Mesenchymal stem cell (in vitro differentiated cells and primary cell): ENCODE data around the gene INVS.
A peak's percentile ranks its signal among the peaks of the same experiment; 100 is the strongest.

Experiments
- DNase-seq: peaks from one replicate; pipeline ENCODE4 v3.0.0-alpha.2; 2013
- H2AFZ ChIP-seq: one replicate; pipeline ENCODE4 v1.6.1; 2013; ENCODE audit warnings: low read depth, mild to moderate bottlenecking, control low read depth, inconsistent platforms, low read length, moderate library complexity
- H2AK5ac ChIP-seq: 2 replicates; pipeline ENCODE4 v1.6.1; 2013; ENCODE audit warnings: low read length, moderate library complexity, mild to moderate bottlenecking, inconsistent platforms; ENCODE audit not compliant: severe bottlenecking
- H2BK120ac ChIP-seq: one replicate; pipeline ENCODE4 v1.6.1; 2013; ENCODE audit warnings: low read depth, mild to moderate bottlenecking, inconsistent platforms, low read length, moderate library complexity
- H2BK12ac ChIP-seq, 2 experiments: one replicate each; pipeline ENCODE4 v1.6.1; 2013; ENCODE audit warnings: inconsistent platforms in 2 of 2, low read length in 2 of 2, mild to moderate bottlenecking in 2 of 2, moderate library complexity in 2 of 2, control low read depth in 1 of 2
- H2BK15ac ChIP-seq: one replicate; pipeline ENCODE4 v1.6.1; 2013; ENCODE audit warnings: mild to moderate bottlenecking, low read depth, inconsistent platforms; ENCODE audit not compliant: poor library complexity, severe bottlenecking
- H2BK5ac ChIP-seq: 2 replicates; pipeline ENCODE4 v1.6.1; 2013; ENCODE audit warnings: low read depth, mild to moderate bottlenecking, low read length, control low read depth, inconsistent platforms; ENCODE audit not compliant: poor library complexity, severe bottlenecking
- H3K14ac ChIP-seq, 2 experiments: one replicate each; pipeline ENCODE4 v1.6.1; 2013; ENCODE audit warnings: inconsistent platforms in 2 of 2, low read length in 2 of 2, control low read depth in 1 of 2, mild to moderate bottlenecking in 1 of 2, moderate library complexity in 1 of 2
- H3K18ac ChIP-seq, 2 experiments: one replicate each; pipeline ENCODE4 v1.6.1; 2013; ENCODE audit warnings: inconsistent platforms in 2 of 2, low read length in 2 of 2, control low read depth in 1 of 2, low read depth in 1 of 2, mild to moderate bottlenecking in 1 of 2
- H3K23ac ChIP-seq, 2 experiments: one replicate each; pipeline ENCODE4 v1.6.1; 2013; ENCODE audit warnings: inconsistent platforms in 2 of 2, low read length in 2 of 2, mild to moderate bottlenecking in 2 of 2, moderate library complexity in 2 of 2, control low read depth in 1 of 2
- H3K27ac ChIP-seq: 2 replicates; pipeline ENCODE4 v1.5.1; 2013; ENCODE audit warnings: mild to moderate bottlenecking, moderate library complexity, low read length, control low read depth, inconsistent platforms; ENCODE audit not compliant: poor library complexity, severe bottlenecking
- H3K27me3 ChIP-seq, 2 experiments: 2 replicates each; pipeline versions ENCODE4 v1.6.1 to v1.7.0; 2013; ENCODE audit warnings: low read length in 2 of 2, mild to moderate bottlenecking in 2 of 2, moderate library complexity in 2 of 2, control low read depth in 1 of 2, inconsistent platforms in 1 of 2; ENCODE audit not compliant: control insufficient read depth in 1 of 2, insufficient read depth in 1 of 2
- H3K36me3 ChIP-seq, 2 experiments: 2 replicates each; pipeline versions ENCODE4 v1.6.1 to v1.7.0; 2013; ENCODE audit warnings: low read length in 2 of 2, control low read depth in 1 of 2, inconsistent platforms in 1 of 2, low read depth in 1 of 2, mild to moderate bottlenecking in 1 of 2; ENCODE audit not compliant: insufficient read depth in 2 of 2, control insufficient read depth in 1 of 2
- H3K4ac ChIP-seq, 2 experiments: one replicate each; pipeline ENCODE4 v1.6.1; 2013; ENCODE audit warnings: inconsistent platforms in 2 of 2, low read length in 2 of 2, mild to moderate bottlenecking in 2 of 2, moderate library complexity in 2 of 2, control low read depth in 1 of 2, low read depth in 1 of 2
- H3K4me1 ChIP-seq: 2 replicates; pipeline ENCODE4 v1.6.1; 2013; ENCODE audit warnings: low read depth, low read length, control low read depth; ENCODE audit not compliant: control insufficient read depth, insufficient read depth
- H3K4me2 ChIP-seq: 2 replicates; pipeline ENCODE4 v1.6.1; 2013; ENCODE audit warnings: low read length, mild to moderate bottlenecking, inconsistent platforms; ENCODE audit not compliant: poor library complexity, severe bottlenecking
- H3K4me3 ChIP-seq, 2 experiments: 2 replicates each; pipeline versions ENCODE4 v1.5.1 to v1.7.0; 2013; ENCODE audit warnings: low read length in 2 of 2, mild to moderate bottlenecking in 2 of 2, control low read depth in 1 of 2, low read depth in 1 of 2; ENCODE audit not compliant: insufficient read depth in 1 of 2
- H3K79me1 ChIP-seq: replicated peaks from 2 replicates; pipeline ENCODE4 v1.6.1; 2013; ENCODE audit warnings: mild to moderate bottlenecking, control low read depth, low read length, inconsistent platforms; ENCODE audit not compliant: poor library complexity, severe bottlenecking
- H3K9ac ChIP-seq: 2 replicates; pipeline ENCODE4 v1.7.0; 2013; ENCODE audit warnings: mild to moderate bottlenecking, low read length, moderate library complexity
- H3K9me3 ChIP-seq: 2 replicates; pipeline ENCODE4 v1.7.0; 2013; ENCODE audit warnings: mild to moderate bottlenecking, low read length; ENCODE audit not compliant: control insufficient read depth
- H4K8ac ChIP-seq: one replicate; pipeline ENCODE4 v1.6.1; 2013; ENCODE audit warnings: inconsistent platforms, mild to moderate bottlenecking, low read length, moderate library complexity
- H4K91ac ChIP-seq: one replicate; pipeline ENCODE4 v1.6.1; 2013; ENCODE audit warnings: mild to moderate bottlenecking, low read length, inconsistent platforms
- WGBS: methylation state at CpG from one replicate; pipeline ENCODE4 v1.1.7; 2013; ENCODE audit warnings: mixed read lengths; 5-methylcytosine and 5-hydroxymethylcytosine counted together

Gene INVS

DNA sequence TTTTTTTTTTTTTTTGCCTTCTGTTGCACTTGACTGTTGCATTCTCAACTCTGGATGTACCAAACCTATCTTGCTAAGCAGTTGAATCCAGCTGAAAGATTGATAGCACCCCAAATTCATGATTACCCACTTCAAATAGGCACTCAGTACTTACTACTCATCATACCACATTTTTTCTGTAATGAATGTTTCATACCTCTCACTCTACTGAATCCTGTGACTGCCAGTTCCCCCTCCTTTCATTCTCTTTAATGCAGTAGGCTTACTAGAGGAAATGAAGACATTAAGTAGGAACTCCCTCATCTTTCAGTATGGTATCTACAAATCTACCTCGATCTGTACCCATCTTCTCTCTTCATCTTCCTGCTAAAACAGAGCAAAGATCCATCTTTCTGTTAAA is 6.8 kb downstream of the INVS start:
- Histone ChIP-seq H3K27me3 (no peaks in the 10 kb centered on the region), H2AFZ (no peak overlapping the region), H2BK15ac (no peak overlapping the region), H3K4me3 (no peak overlapping the region), H2BK12ac (no peak overlapping the region), H3K9ac (no peak overlapping the region), H4K91ac (no peak overlapping the region), H3K9me3 (no peaks in the 10 kb centered on the region), H3K4me1 (peaks cover 2% of the 10 kb centered on the region), H3K36me3 (peaks cover 0 to 63% of the 10 kb centered on the region in 2 experiments), H3K4ac (no peak overlapping the region), H3K14ac (no peak overlapping the region), H3K4me2 (no peak overlapping the region), H3K79me1 (peaks cover 14% of the 10 kb centered on the region), H2BK120ac (no peak overlapping the region), H2BK5ac (no peak overlapping the region), H2AK5ac (no peak overlapping the region), H3K23ac (no peak overlapping the region), H3K27ac (no peak overlapping the region), H4K8ac (no peak overlapping the region), H3K18ac (no peak overlapping the region)
- DNase-seq: no peak
- WGBS: 46% methylated on average over 1 of the region's 1 CpG

DNA sequence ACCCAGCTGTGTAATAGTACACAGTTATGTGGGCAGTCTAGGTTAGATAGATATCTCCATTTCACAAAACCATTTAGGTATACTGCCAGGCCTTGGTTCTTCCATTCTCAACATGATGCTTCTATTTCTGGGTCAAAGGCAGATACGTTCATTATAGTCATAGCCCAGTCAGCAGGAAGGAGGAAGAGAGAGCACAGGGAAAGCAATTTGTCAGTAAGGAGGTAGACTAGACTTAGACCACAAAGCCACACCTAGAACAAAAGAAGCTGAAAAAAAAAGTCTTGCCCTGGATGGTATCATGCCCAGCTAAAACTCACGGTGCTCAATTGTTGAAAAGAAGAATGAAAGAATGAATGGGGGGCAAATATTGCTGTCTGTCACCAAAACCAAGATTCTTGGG is 7.6 kb downstream of the INVS start:
- H3K4me2 ChIP-seq: no peak overlapping the region
- no peak overlapping the region for H3K4ac ChIP-seq
- no peaks in the 10 kb centered on the region for H3K9me3 ChIP-seq
- no peak overlapping the region for H4K8ac ChIP-seq
- no peak overlapping the region for H2BK15ac ChIP-seq
- H3K4me1 ChIP-seq: peaks cover 2% of the 10 kb centered on the region
- no peak overlapping the region for H3K4me3 ChIP-seq
- no peak overlapping the region for H2BK12ac ChIP-seq
- H3K27me3 ChIP-seq: no peaks in the 10 kb centered on the region
- no peak overlapping the region for H2AK5ac ChIP-seq
- H4K91ac ChIP-seq: no peak overlapping the region
- no peak overlapping the region for H3K18ac ChIP-seq
- H3K27ac ChIP-seq: no peak overlapping the region
- DNase-seq: no peak
- no peak overlapping the region for H3K14ac ChIP-seq
- WGBS: 100% methylated on average over 1 of the region's 2 CpGs
- no peak overlapping the region for H3K23ac ChIP-seq
- no peak overlapping the region for H2BK5ac ChIP-seq
- no peak overlapping the region for H3K9ac ChIP-seq
- H3K79me1 ChIP-seq: peaks cover 11% of the 10 kb centered on the region
- no peak overlapping the region for H2BK120ac ChIP-seq
- H3K36me3 ChIP-seq: peaks cover 0 to 56% of the 10 kb centered on the region in 2 experiments
- H2AFZ ChIP-seq: no peak overlapping the region

DNA sequence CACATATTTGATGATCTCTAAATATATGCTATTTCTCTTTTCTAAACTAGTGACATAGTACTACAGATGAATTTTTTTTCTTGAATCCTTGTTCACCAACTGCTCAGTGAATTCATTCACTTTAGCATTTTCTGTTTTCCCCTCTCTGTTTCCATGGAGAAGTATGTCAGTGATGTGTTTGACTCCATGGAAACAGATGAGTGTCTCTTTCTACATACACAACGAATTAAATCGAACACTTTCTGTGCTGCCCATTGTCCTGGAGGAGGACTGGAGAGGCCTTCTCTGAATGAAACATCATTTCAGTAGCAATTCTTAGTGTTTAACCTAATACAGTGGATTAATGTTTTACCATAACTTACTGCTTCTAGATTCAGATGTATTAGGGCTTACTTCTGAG is 9.5 kb downstream of the INVS start:
- Histone ChIP-seq H2BK5ac (no peak overlapping the region), H3K23ac (no peak overlapping the region), H4K91ac (no peak overlapping the region), H3K14ac (no peak overlapping the region), H3K18ac (no peak overlapping the region), H3K27ac (no peak overlapping the region), H2BK15ac (no peak overlapping the region), H3K4ac (no peak overlapping the region), H2BK120ac (no peak overlapping the region), H3K9ac (no peak overlapping the region), H3K4me3 (no peak overlapping the region), H3K36me3 (peaks cover 0 to 64% of the 10 kb centered on the region in 2 experiments), H3K4me2 (no peak overlapping the region), H2AK5ac (no peak overlapping the region), H3K79me1 (peaks cover 7% of the 10 kb centered on the region), H3K9me3 (no peaks in the 10 kb centered on the region), H2AFZ (no peak overlapping the region), H4K8ac (no peak overlapping the region), H3K27me3 (no peaks in the 10 kb centered on the region), H3K4me1 (no peaks in the 10 kb centered on the region), H2BK12ac (no peak overlapping the region)
- peak; percentile 68 for DNase-seq
- 100% methylated on average over 2 of the region's 2 CpGs for WGBS

DNA sequence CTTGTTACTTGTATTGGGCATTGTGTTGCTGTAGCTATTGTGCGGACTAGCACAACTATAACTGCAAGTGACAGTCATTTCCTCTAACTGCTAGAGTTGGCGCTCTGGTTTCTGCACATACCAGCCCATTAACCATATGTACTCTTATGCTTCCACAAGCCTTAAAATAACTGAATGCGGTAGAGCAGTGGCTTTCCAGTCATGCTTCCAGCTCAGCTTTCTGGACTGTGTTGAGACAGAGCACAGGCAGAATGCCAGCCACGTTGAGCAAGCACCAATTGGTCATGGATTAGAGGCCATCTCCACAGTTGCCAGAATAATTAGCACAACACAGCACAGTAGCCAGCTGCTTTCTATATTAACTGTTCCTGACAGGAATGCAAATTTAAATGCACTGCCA is 12.2 kb downstream of the INVS start:
- Histone ChIP-seq H3K23ac (no peak overlapping the region), H3K9me3 (no peaks in the 10 kb centered on the region), H3K79me1 (peaks cover 8% of the 10 kb centered on the region), H3K4me2 (no peak overlapping the region), H3K18ac (no peak overlapping the region), H3K27ac (peak overlapping the region; percentile 15), H2BK120ac (no peak overlapping the region), H3K4me1 (no peaks in the 10 kb centered on the region), H2BK15ac (no peak overlapping the region), H3K14ac (no peak overlapping the region), H2AFZ (no peak overlapping the region), H2BK5ac (no peak overlapping the region), H4K8ac (no peak overlapping the region), H3K9ac (peak overlapping the region; percentile 16), H2AK5ac (no peak overlapping the region), H4K91ac (no peak overlapping the region), H3K4me3 (peak overlapping the region in 1 of 2 experiments; percentile 5), H3K36me3 (peaks cover 0 to 39% of the 10 kb centered on the region in 2 experiments), H2BK12ac (no peak overlapping the region), H3K27me3 (no peaks in the 10 kb centered on the region), H3K4ac (no peak overlapping the region)
- WGBS: 89% methylated on average over 4 of the region's 4 CpGs
- DNase-seq: peak; percentile 92
